ENCODE results near the gene PLP2. TPM values are rescaled to one million over a fixed set of nuclear protein-coding genes. Genes with fewer than 3 reads are reported as not detected.

PLP2 gene
- total RNA-seq, 1 donor from 2014 or later = 12.2 TPM

- DNase-seq (ENCODE audit: low read depth in 2 of 2) = peak; percentile 31 to 69
These were observed 14.7 kb downstream of the PLP2 start, which contains the start of gene PRICKLE3 for GRCh38 chrX:49186125-49187027. TSS of gene PRICKLE3 (minus strand) at chrX:49186373. CDS start at chrX:49186297, 76 bp downstream.

DNA sequence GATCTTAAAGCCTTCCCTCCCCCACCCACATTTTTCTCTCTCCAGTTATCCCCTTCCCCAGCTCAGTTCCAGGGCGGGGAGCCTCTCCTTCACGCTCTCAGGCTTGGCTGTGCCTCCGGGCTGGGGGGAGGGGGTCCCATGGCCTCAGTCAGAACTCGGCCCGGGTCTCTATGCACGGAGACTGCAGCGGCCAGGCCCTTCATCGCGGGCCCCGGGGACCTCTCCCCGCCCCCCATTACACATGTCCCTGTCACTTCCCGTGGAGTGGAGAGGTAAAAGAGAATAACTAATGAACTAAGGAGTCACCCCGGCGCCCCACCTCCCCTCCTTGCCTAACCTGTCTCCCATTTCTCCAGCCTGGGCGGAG lies 15.3 kb downstream of the PLP2 start:
- no peak for DNase-seq (ENCODE audit: low read depth in 2 of 2)

DNA sequence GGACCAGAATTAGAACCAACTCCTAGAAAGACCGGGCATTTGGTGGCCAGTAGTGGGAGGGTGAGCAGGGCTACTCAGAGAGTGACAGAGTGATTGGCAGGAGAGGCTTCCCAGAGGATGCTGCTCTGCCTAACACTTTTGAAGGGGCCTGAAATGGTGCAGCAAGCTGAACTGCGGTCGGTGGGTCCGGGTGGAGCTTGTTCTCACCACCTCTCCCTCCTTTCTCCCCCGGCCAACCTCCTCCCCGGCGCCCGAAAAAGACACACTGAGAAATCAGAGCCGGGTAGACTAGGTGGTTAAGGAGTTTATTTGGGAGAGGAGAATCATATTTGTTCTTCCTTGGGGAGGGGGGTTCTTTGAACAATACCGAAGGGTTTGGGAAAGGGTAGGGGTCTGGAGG lies 15.8 kb downstream of the PLP2 start:
- no peak for DNase-seq (ENCODE audit: low read depth in 2 of 2)

GRCh38 chrX:49188468-49189076 lies 16.9 kb downstream of the PLP2 start:
- DNase-seq (ENCODE audit: low read depth in 2 of 2) = no peak

GRCh38 chrX:49189606-49190005 lies 17.9 kb downstream of the PLP2 start:
- DNase-seq (ENCODE audit: low read depth in 2 of 2) = no peak

- peak; percentile 99 for DNase-seq (ENCODE audit: low read depth in 2 of 2)
These were observed 19.3 kb downstream of the PLP2 start for GRCh38 chrX:49190821-49191573.

- DNase-seq (ENCODE audit: low read depth in 2 of 2) = no peak
These were observed 19.9 kb downstream of the PLP2 start for GRCh38 chrX:49191574-49192011.

- DNase-seq (ENCODE audit: low read depth in 2 of 2) = peak in 1 of 2 donors; percentile 24
These were observed 21.1 kb downstream of the PLP2 start for GRCh38 chrX:49192722-49193328.

GRCh38 chrX:49193542-49193964 lies 21.9 kb downstream of the PLP2 start:
- no peak for DNase-seq (ENCODE audit: low read depth in 2 of 2)

DNA sequence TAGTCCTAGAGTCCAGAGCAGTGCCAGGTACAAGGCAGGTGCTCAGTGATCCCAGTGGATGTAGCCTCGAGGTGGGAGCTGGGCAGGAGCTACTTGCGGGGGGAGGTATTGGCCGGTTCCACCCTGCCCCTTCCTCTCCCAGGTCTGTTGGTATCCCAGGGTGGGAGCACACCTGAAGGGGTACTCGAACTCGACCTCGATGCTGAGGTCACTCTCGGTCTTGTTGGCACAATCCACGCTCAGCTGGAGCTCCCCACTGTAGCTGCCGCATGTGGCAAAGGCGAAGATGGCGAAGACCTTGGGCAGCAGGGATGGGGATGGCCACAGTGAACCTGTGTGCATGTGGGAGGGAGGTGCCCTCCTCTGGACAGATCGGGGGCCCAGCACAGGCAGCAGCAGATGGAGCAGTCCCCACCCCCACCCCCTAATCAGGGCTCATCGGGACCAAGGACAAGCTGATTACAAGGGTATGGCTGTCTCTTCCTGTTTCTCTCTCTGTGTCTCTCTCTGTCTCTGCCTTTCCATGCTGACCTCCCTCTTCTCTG lies 25.9 kb downstream of the PLP2 start:
- no peak for DNase-seq (ENCODE audit: low read depth in 2 of 2)

DNA sequence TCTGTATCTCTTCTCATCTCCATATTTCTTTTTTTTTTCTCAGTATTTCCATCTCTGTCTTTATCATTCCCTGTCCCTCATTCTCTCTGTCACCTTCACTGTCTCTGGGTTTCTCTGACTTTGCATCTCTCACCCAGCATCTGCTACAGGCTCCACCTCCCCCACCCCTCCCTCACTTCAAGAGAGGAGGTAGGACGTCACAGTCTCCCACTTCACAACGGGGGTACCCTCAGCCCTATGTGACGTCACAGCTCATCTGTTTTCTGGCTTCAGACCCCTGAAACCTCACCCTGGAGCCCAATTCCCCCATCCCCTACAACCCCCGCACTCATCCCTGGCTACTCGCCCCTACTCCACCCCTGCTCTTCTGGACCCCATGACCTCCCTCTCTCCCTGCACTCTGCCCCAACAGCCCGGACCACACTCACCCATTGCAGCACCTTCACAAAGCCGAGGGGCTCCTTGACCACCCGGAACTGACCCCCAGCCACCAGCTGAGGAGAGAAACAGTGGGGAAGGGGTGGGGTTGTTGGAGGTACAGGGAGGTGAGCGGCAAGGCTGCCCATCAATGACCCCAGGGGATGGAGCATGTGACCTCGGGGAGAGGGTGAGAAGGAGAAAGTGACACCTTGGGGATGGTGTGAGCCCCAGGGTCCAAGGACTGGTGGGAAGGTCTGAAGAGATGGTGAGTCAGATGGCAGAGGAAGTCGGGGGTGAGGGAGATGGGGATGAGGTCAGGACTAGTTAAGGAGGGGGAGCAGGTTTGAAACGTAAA lies 27.0 kb downstream of the PLP2 start:
- DNase-seq (ENCODE audit: low read depth in 2 of 2) = no peak

DNA sequence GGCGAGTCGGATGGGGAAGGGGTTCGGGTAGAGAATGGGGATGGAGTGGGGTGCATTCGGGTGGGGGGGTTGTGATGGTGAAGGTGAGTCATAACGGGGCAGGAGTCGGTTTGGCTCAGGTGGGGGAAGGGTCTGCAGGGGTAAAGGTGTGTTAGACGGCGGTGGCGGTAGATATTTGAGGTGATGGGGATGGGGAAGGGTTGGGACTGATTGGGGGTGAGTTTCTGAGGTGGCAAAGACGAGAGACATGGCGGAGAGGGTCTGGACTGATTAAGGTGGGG lies 27.6 kb downstream of the PLP2 start:
- no peak for DNase-seq (ENCODE audit: low read depth in 2 of 2)

GRCh38 chrX:49199906-49200771 lies 28.4 kb downstream of the PLP2 start, which contains the start of gene SYP:
TSS of gene SYP (minus strand) at chrX:49200193. CDS start at chrX:49200186, 7 bp downstream.
- DNase-seq (ENCODE audit: low read depth in 2 of 2) = peak; percentile 69 to 90

DNA sequence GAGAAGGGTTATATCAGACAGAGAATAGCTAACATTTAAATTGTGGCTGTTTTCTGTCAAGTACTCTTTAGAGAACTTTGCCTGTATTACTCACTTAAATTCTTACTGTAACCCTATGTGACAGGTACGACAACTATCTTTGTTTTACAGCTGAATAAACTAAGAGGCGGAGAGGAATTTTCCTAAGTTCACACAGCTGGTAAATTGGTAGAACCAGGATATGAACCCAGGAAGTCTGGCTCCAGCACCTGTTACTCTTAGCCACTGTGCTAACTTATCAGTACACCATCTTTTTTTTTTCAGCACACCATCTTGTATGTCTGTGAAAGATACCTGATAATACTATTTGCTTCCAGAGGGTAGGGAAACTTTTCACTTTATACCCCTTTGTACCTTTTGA lies 30.3 kb downstream of the PLP2 start:
- DNase-seq (ENCODE audit: low read depth in 2 of 2) = no peak

DNA sequence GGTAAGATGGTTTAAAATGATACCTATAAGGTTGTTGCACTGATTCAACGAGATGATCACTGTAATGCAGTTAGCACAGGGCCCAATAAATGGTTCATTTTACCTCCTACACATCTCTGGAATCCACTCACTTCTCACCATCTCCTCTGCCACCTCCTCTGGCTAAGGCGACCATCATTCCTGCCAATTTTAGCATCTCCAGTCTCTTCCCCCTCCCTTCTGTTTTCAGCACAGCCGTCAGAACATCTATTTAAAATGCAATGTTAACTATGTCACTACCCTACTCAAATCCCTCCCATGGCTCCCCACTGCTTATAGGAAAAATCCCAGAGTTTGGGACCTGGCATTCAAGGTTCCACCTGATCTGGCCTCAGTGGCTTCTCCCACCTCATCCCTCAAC lies 31.8 kb downstream of the PLP2 start:
- DNase-seq (ENCODE audit: low read depth in 2 of 2) = no peak

DNA sequence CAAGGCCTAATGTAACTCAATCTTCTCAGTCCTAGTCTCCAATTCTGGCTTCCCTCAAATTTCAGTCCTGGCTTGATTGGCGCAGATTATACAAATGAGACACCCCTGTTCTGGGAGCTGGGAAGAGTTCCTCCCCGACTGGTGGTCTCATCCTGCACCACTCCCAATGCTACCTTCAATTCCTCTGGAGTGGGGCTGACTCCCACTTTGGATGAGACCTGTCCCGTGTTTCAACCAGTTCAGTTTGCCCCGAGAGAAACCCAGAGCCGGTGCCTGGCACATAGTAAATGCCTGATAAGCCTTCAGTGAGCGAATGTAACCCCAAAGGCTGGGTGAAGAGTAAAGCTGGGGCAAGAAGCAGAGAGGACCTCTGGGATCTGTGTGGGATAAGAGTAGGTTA lies 32.3 kb downstream of the PLP2 start:
- no peak for DNase-seq (ENCODE audit: low read depth in 2 of 2)

DNA sequence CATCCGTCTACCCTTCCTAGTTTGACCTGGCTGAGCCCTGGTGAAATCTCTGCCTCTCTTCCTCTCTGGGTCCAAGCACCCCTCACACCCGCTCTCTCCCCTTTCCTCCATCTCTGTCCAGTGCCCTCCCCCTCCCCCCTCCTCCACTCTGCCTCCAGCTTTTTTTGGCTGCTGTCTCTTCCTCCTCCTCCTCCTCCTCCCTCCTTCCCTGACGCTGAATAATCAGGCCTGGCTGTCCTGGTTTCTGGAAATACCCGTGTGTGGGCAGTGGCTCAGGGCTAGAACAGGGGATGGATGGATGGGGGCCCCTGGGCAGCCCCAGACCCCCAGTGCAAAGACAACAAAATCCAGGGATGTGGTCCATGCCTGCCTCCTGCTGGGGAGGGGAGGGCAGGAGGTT lies 33.0 kb downstream of the PLP2 start:
- DNase-seq (ENCODE audit: low read depth in 2 of 2) = no peak

GRCh38 chrX:49205443-49205842 lies 33.7 kb downstream of the PLP2 start:
- DNase-seq (ENCODE audit: low read depth in 2 of 2) = no peak

GRCh38 chrX:49206543-49206942 lies 34.8 kb downstream of the PLP2 start:
- no peak for DNase-seq (ENCODE audit: low read depth in 2 of 2)

GRCh38 chrX:49208399-49208798 lies 36.7 kb downstream of the PLP2 start:
- DNase-seq (ENCODE audit: low read depth in 2 of 2) = no peak

All from dermis microvascular lymphatic vessel endothelial cell (primary cell).